ENCODE measurements around the gene ESPL1.

GRCh38 chr12:53276511-53276910 is 8.4 kb downstream of the ESPL1 start:
- TF ChIP-seq CTCF (conservative IDR thresholded peaks at IDR 0.05) (no peak), ZFX (IDR thresholded peaks at IDR 0.05) (no peak)
